HepG2 (cell line): ENCODE measurements around the gene NOTO. TPM values are rescaled to one million over a fixed set of nuclear protein-coding genes. Genes with fewer than 3 reads are reported as not detected.

ENCODE experiments used
- ARHGAP35 ChIP-seq: sonication (generic); formaldehyde crosslinking; IDR thresholded peaks from 2 replicates; pipeline ENCODE4 v1.9.0; 2022; ENCODE audit warnings: mild to moderate bottlenecking, inconsistent platforms, moderate library complexity, missing genetic modification reagents, borderline replicate concordance
- ATF7-NPFF ChIP-seq: sonication (generic); formaldehyde crosslinking; IDR thresholded peaks from 2 replicates; pipeline ENCODE4 v1.8.1; 2023; ENCODE audit warnings: mild to moderate bottlenecking, low read depth, missing genetic modification reagents, moderate library complexity
- BORCS8-MEF2B ChIP-seq: sonication (generic); formaldehyde crosslinking; IDR thresholded peaks from 2 replicates; pipeline ENCODE4 v1.8.0; 2022; ENCODE audit warnings: mild to moderate bottlenecking, missing genetic modification reagents
- CBX2 ChIP-seq, 2 experiments: fragments of 200-600 bp in 1 of 2; sonication (generic); formaldehyde crosslinking in 1 of 2; IDR thresholded peaks; 2 replicates each; pipeline versions ENCODE4 v1.7.0 to v1.8.1; 2018 to 2022; ENCODE audit warnings: low read depth in 2 of 2, low read length in 1 of 2, mild to moderate bottlenecking in 1 of 2, missing genetic modification reagents in 1 of 2
- MATR3 ChIP-seq: sonication (generic); formaldehyde crosslinking; IDR thresholded peaks from 2 replicates; pipeline ENCODE4 v1.4.0; 2020; ENCODE audit warnings: missing genetic modification reagents
- MIER2 ChIP-seq: IDR thresholded peaks from 2 replicates; pipeline ENCODE4 v1.6.1; 2016; ENCODE audit warnings: missing biosample characterization, missing genetic modification reagents
- PHB2 ChIP-seq: fragments of 450-650 bp; IDR thresholded peaks from 2 replicates; pipeline ENCODE4 v1.6.1; 2018; ENCODE audit not compliant: partially characterized antibody
- POLR2A ChIP-seq, 2 experiments: IDR thresholded peaks; 2 replicates each; pipeline ENCODE4 v1.6.1; 2011; ENCODE audit warnings: low read depth in 2 of 2, low read length in 2 of 2, mild to moderate bottlenecking in 1 of 2, moderate library complexity in 1 of 2; ENCODE audit not compliant: insufficient read depth in 1 of 2
- RORA ChIP-seq: sonication (generic); formaldehyde crosslinking; IDR thresholded peaks from 2 replicates; pipeline ENCODE4 v1.5.0; 2020; ENCODE audit warnings: mild to moderate bottlenecking, missing genetic modification reagents, moderate library complexity
- RXRB ChIP-seq: IDR thresholded peaks from 2 replicates; pipeline ENCODE4 v1.6.1; 2016; ENCODE audit warnings: borderline replicate concordance, missing genetic modification reagents, missing compliant biosample characterization
- SP140L ChIP-seq: sonication (generic); formaldehyde crosslinking; IDR thresholded peaks from 2 replicates; pipeline ENCODE4 v1.4.0; 2020; ENCODE audit warnings: missing genetic modification reagents, borderline replicate concordance
- TCF12 ChIP-seq, 2 experiments: fragments of 450-650 bp in 1 of 2; sonication (generic) in 1 of 2; formaldehyde crosslinking in 1 of 2; IDR thresholded peaks; 2 replicates each; pipeline versions ENCODE4 v1.6.1 to v1.8.0; 2017 to 2022; ENCODE audit warnings: antibody characterized with exemption in 1 of 2, mild to moderate bottlenecking in 1 of 2, missing genetic modification reagents in 1 of 2, moderate library complexity in 1 of 2
- ZFP37 ChIP-seq: sonication (generic); formaldehyde crosslinking; IDR thresholded peaks from 2 replicates; pipeline ENCODE4 v1.4.0; 2020; ENCODE audit warnings: missing genetic modification reagents, borderline replicate concordance
- ZFP90 ChIP-seq: sonication (generic); formaldehyde crosslinking; IDR thresholded peaks from 2 replicates; pipeline ENCODE4 v1.8.0; 2022; ENCODE audit warnings: missing genetic modification reagents, mild to moderate bottlenecking, inconsistent platforms, borderline replicate concordance
- ZFY ChIP-seq: sonication (generic); formaldehyde crosslinking; IDR thresholded peaks from 2 replicates; pipeline ENCODE4 v1.4.0; 2020; ENCODE audit warnings: missing genetic modification reagents
- ZNF10 ChIP-seq: sonication (generic); formaldehyde crosslinking; IDR thresholded peaks from 2 replicates; pipeline ENCODE4 v1.4.0; 2020; ENCODE audit warnings: mild to moderate bottlenecking, low read depth, missing genetic modification reagents, borderline replicate concordance
- ZNF180 ChIP-seq: sonication (generic); formaldehyde crosslinking; IDR thresholded peaks from 2 replicates; pipeline ENCODE4 v1.4.0; 2020; ENCODE audit warnings: low read depth, missing genetic modification reagents, borderline replicate concordance
- ZNF34 ChIP-seq: sonication (generic); formaldehyde crosslinking; IDR thresholded peaks from 2 replicates; pipeline ENCODE4 v1.4.0; 2020; ENCODE audit warnings: mild to moderate bottlenecking, missing genetic modification reagents, borderline replicate concordance
- ZNF550 ChIP-seq: sonication (generic); formaldehyde crosslinking; IDR thresholded peaks from 2 replicates; pipeline ENCODE4 v1.4.0; 2020; ENCODE audit warnings: mild to moderate bottlenecking, missing genetic modification reagents, borderline replicate concordance
- ZSCAN30 ChIP-seq: sonication (generic); formaldehyde crosslinking; IDR thresholded peaks from 2 replicates; pipeline ENCODE4 v1.5.0; 2020; ENCODE audit warnings: mild to moderate bottlenecking, missing genetic modification reagents
- polyA plus RNA-seq, 8 experiments: library from polyadenylated mRNA; depleted of rRNA in 3 of 8; stranded (reverse) in 7 of 8; unstranded in 1 of 8; fragments of >200 nt; fragmentation: Illumina TruSeq in 4 of 8; extraction: Trizol in 4 of 8; gene quantifications; 2 replicates each; pipeline versions ENCODE4 v1.2.1 to v1.2.3, GENCODE V29; 2011 to 2016; ENCODE audit warnings: low read depth in 4 of 8, missing spikeins in 1 of 8, mixed read lengths in 1 of 8; ENCODE audit not compliant: insufficient read depth in 1 of 8
- total RNA-seq, 5 experiments: library from RNA; depleted of rRNA; stranded (reverse); fragments of >200 nt; fragmentation: Illumina TruSeq; extraction: Trizol; gene quantifications; 2 replicates each; pipeline ENCODE4 v1.2.3, GENCODE V29; 2016; ENCODE audit warnings: low read depth in 1 of 5
- TF ChIP-seq, protein P1 (sequence below): sonication (generic); formaldehyde crosslinking; IDR thresholded peaks from 2 replicates; pipeline ENCODE4 v1.5.1; 2020; ENCODE audit warnings: mild to moderate bottlenecking, missing genetic modification reagents, borderline replicate concordance
- TF ChIP-seq, protein P2 (sequence below): sonication (generic); formaldehyde crosslinking; IDR thresholded peaks from 2 replicates; pipeline ENCODE4 v1.4.0; 2020; ENCODE audit warnings: missing genetic modification reagents
- TF ChIP-seq, protein P3 (sequence below): sonication (generic); formaldehyde crosslinking; IDR thresholded peaks from 2 replicates; pipeline ENCODE4 v1.4.0; 2020; ENCODE audit warnings: mild to moderate bottlenecking, missing genetic modification reagents
- TF ChIP-seq, protein P4 (sequence below): sonication (generic); formaldehyde crosslinking; IDR thresholded peaks from 2 replicates; pipeline ENCODE4 v1.4.0; 2020; ENCODE audit warnings: missing genetic modification reagents, low read depth, mild to moderate bottlenecking, borderline replicate concordance

NOTO gene
- total and polyA plus RNA-seq, 2 of the 13 experiments (the other 11 are each of a cell fraction or from before 2014, with no cell fraction given), result not detected

GRCh38 chr2:73214120-73215035 is 12.0 kb downstream of the NOTO start, which contains the start of gene SMYD5 (continued):
- TF ChIP-seq, protein P1, sequence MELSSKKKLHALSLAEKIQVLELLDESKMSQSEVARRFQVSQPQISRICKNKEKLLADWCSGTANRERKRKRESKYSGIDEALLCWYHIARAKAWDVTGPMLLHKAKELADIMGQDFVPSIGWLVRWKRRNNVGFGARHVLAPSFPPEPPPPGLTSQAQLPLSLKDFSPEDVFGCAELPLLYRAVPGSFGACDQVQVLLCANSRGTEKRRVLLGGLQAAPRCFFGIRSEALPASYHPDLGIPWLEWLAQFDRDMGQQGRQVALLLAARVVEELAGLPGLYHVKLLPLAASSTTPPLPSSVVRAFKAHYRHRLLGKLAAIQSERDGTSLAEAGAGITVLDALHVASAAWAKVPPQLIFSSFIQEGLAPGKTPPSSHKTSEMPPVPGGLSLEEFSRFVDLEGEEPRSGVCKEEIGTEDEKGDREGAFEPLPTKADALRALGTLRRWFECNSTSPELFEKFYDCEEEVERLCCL (CRISPR knock-in tag), result no peak; the same call in 1 of the 2 replicates
- TF ChIP-seq CBX2 (IDR thresholded peaks at IDR 0.05; ENCODE audit: low read depth, low read length), result no peak
- no peak; the same call in 1 of the 2 replicates for TF ChIP-seq CBX2 (CRISPR knock-in tag; IDR thresholded peaks at IDR 0.05; ENCODE audit: low read depth)
- TF ChIP-seq, protein P2, sequence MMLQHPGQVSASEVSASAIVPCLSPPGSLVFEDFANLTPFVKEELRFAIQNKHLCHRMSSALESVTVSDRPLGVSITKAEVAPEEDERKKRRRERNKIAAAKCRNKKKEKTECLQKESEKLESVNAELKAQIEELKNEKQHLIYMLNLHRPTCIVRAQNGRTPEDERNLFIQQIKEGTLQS (CRISPR knock-in tag), result no peak
- no peak for TF ChIP-seq MATR3 (CRISPR knock-in tag)
- TF ChIP-seq ARHGAP35 (CRISPR knock-in tag), result peak; percentile 61
- peak; percentile 94 to 95 for TF ChIP-seq POLR2A (IDR thresholded peaks at IDR 0.05; ENCODE audit: insufficient read depth in 1 of 2, low read depth in 2 of 2, low read length in 2 of 2)
- peak; percentile 53; the same call in 1 of the 2 replicates for TF ChIP-seq ATF7-NPFF
- TF ChIP-seq ZSCAN30 (CRISPR knock-in tag), result no peak
- peak; percentile 31; the same call in 1 of the 2 replicates for TF ChIP-seq ZFP37 (CRISPR knock-in tag)
- no peak for TF ChIP-seq RORA
- TF ChIP-seq ZNF180 (CRISPR knock-in tag), result 0 out of 2 replicates have a peak, but pooled peaks have one; percentile 66
- TF ChIP-seq RXRB (CRISPR knock-in tag), result peak; percentile 47; the same call in 1 of the 2 replicates
- peak; percentile 58 for TF ChIP-seq BORCS8-MEF2B (CRISPR knock-in tag)
- TF ChIP-seq ZFP90 (CRISPR knock-in tag), result peak; percentile 76; the same call in 1 of the 2 replicates
- TF ChIP-seq ZNF10 (CRISPR knock-in tag), result no peak
- TF ChIP-seq, protein P3, sequence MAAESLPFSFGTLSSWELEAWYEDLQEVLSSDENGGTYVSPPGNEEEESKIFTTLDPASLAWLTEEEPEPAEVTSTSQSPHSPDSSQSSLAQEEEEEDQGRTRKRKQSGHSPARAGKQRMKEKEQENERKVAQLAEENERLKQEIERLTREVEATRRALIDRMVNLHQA (CRISPR knock-in tag), result no peak
- no peak; the same call in 1 of the 2 replicates for TF ChIP-seq MIER2
- TF ChIP-seq PHB2, result no peak
- TF ChIP-seq ZNF550, result no peak
- TF ChIP-seq SP140L (CRISPR knock-in tag), result peak; percentile 65; the same call in 1 of the 2 replicates
- TF ChIP-seq ZNF34, result peak; percentile 39; the same call in 1 of the 2 replicates
- TF ChIP-seq ZFY, result peak; percentile 96
- TF ChIP-seq, protein P4, sequence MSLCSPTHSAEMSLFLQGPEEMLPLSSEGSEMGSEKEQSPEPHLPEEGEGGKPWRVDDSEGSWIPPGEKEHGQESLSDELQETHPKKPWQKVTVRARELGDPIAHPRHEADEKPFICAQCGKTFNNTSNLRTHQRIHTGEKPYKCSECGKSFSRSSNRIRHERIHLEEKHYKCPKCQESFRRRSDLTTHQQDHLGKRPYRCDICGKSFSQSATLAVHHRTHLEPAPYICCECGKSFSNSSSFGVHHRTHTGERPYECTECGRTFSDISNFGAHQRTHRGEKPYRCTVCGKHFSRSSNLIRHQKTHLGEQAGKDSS (CRISPR knock-in tag), result no peak
- TF ChIP-seq TCF12 (IDR thresholded peaks at IDR 0.05), result no peak
- no peak for TF ChIP-seq TCF12 (CRISPR knock-in tag; IDR thresholded peaks at IDR 0.05)
